ENCODE data around the gene SBK1.
"Not testable (repeated sequence)": the region's sequence is repeated elsewhere in the genome, so short reads cannot be mapped to it uniquely, and the experiment has no call there.

Gene SBK1

DNA sequence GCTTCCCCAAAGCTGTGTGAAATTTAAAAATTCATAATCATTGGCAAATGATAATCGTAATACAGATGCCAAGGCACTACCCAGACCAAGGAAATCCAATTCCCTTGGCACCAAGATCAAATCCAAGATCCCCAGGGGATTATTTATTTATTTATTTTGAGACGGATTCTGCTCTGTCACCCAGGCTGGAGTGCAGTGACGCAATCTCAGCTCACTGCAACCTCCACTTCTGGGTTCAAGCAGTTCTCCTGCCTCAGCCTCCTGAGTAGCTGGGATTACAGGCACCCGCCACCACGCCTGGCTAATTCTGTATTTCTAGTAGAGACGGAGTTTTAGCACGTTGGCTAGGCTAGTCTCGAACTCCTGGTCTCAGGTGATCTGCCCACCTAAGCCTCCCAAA lies 43.4 kb downstream of the SBK1 start:
- not testable (repeated sequence) for DNase-seq (ENCODE audit: low read depth)

GRCh38 chr16:28336940-28337710 lies 44.8 kb downstream of the SBK1 start:
- DNase-seq (ENCODE audit: low read depth), result not testable (repeated sequence)

DNA sequence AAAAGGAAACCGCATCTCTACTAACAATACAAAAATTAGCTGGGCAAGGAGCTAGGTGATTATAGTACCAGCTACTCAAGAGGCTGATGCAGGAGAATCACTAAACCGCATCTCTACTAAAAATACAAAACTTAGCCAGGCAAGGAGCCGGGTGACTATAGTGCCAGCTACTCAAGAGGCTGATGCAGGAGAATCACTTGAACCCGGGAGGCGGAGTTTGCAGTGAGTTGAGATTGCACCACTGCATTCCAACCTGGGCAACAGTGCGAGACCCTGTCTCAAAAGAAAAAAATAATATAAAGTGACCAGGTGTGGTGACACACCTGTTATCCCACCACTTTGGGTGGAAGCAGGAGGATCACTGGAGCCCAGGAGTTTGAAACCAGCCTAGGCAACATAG lies 45.9 kb downstream of the SBK1 start:
- DNase-seq (ENCODE audit: low read depth), result not testable (repeated sequence)

DNA sequence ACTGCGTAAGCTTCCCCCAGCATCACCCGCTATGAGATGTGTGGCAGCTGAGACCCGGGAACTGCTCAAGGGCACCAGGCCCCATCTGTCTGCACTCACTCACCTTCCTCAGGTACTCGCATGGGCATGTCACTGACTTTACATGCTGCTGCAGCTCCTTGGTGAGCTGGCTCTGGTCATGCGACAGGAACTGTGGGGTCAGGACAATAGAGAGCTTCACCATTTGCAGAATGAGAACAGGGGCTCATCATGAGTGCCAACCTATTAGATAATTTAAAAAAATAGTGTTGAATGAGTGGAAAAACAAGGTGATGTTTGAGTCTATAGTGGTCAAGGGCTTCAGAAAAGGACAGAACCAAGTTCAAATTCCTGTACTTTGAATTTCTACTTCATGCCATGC lies 70.3 kb downstream of the SBK1 start:
- not testable (repeated sequence) for DNase-seq (ENCODE audit: low read depth)

DNA sequence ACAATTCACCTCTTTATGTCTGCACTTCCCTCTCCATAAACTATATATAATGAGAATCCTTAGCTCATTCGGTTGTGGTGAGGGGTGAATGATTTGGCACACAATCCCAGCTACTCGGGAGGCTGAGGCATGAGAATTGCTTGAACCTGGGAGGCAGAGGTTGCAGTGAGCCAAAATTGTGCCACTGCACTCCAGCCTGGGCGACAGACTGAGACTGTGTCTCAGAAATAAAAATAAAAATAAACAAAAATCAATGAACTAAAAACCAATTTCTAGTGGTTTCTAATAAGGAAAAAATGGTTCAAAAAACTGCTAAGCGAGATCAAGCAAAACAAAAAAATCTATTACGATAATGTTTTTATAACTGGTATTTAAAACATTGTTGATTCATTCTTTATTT lies 71.1 kb downstream of the SBK1 start, which contains the start of gene NPIPB6:
Gene NPIPB6, minus strand, starts transcription at position 101 of the 400 bp plus-strand sequence. CDS start 686 bp downstream, outside the sequence.
- not testable (repeated sequence) for DNase-seq (ENCODE audit: low read depth)

GRCh38 chr16:28364268-28365173 lies 72.2 kb downstream of the SBK1 start:
- DNase-seq (ENCODE audit: low read depth), result not testable (repeated sequence)

DNA sequence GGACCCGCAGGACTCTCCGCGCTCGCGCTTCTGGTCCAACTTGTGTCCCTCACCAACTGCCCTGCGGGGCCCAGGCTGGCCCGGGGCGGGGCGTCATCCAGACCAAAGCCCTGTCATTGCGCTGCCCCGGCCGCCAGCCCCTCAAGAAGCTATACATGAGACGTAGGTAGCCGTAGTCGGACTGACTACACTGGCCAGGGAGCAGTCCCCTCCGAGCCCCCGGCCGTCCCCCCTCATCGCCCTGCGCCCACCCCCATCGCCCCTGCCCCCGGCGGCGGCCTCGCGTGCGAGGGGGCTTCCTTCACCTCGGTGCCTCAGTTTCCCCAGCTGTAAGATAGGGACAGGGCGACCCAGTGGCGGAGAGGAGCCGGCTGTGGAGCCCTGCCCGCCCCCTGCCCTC lies 75.6 kb downstream of the SBK1 start:
- not testable (repeated sequence) for DNase-seq (ENCODE audit: low read depth)

Data from stimulated activated CD8-positive, alpha-beta memory T cell treated with anti-CD3 and anti-CD28 coated beads, Interleukin-15, amount 100 ng/mL, for 24 hours (primary cell).